Esophagus squamous epithelium (tissue), 5 donors: ENCODE results near the gene DDX3X. TPM values are rescaled to one million over a fixed set of nuclear protein-coding genes. Genes with fewer than 3 reads are reported as not detected.
"Not testable (repeated sequence)": the region's sequence is repeated elsewhere in the genome, so short reads cannot be mapped to it uniquely, and the experiment has no call there.

Source experiments
- DNase-seq: peaks from one replicate; lab custom pipeline; 2025; lab: John Stamatoyannopoulos, UW
- H3K27ac ChIP-seq, 4 donors: fragments of 200-600 bp; sonication (generic); one replicate each; pipeline ENCODE4 v1.5.1; 2016 to 2019; ENCODE audit warnings: mild to moderate bottlenecking in 1 of 4
- H3K27me3 ChIP-seq, 4 donors: fragments of 200-600 bp; sonication (generic); 1 replicate in 3 of 4; 2 replicates in 1 of 4; pipeline versions ENCODE4 v1.5.1 to v1.6.0; 2017 to 2021; ENCODE audit warnings: antibody characterized with exemption in 1 of 4
- H3K36me3 ChIP-seq, 3 donors: fragments of 200-600 bp; sonication (generic); one replicate each; pipeline ENCODE4 v1.5.1; 2016 to 2019
- H3K4me1 ChIP-seq, 3 donors: fragments of 200-600 bp; sonication (generic); one replicate each; pipeline ENCODE4 v1.5.1; 2017 to 2019
- H3K4me3 ChIP-seq, 4 donors: fragments of 200-600 bp; sonication (generic); 1 replicate in 3 of 4; 2 replicates in 1 of 4; pipeline ENCODE4 v1.5.1; 2016 to 2019; ENCODE audit warnings: mild to moderate bottlenecking in 2 of 4, moderate library complexity in 1 of 4
- H3K9me3 ChIP-seq, 3 donors: fragments of 200-600 bp; sonication (generic); one replicate each; pipeline ENCODE4 v1.5.1; 2016 to 2019
- POLR2A ChIP-seq, 4 donors: fragments of 450-650 bp; IDR thresholded peaks; one replicate each; pipeline ENCODE4 v1.6.1; 2017; ENCODE audit warnings: antibody characterized with exemption in 4 of 4, mild to moderate bottlenecking in 4 of 4, moderate library complexity in 3 of 4
- WGBS, 2 donors: methylation state at CpG; one replicate each; pipeline ENCODE4 v1.1.5; 2018; 5-methylcytosine and 5-hydroxymethylcytosine counted together
- intact Hi-C: fragments of 100-400 bp; cut with DNase I; formaldehyde crosslinking; loops from one replicate; pipeline ENCODE4 v1.15.0; 2022
- total RNA-seq, 4 donors: library from RNA; depleted of rRNA; stranded (reverse); fragments of >200 nt; gene quantifications; one replicate each; pipeline ENCODE4 v1.1.0, GENCODE V29; 2016
- TF ChIP-seq, protein P1 (sequence below), 6 experiments: fragments of 450-650 bp in 4 of 6; fragments of 200-600 bp in 2 of 6; sonication (generic) in 2 of 6; IDR thresholded peaks; one replicate each; pipeline ENCODE4 v1.5.1; 2016 to 2019; ENCODE audit warnings: antibody characterized with exemption in 6 of 6, mild to moderate bottlenecking in 4 of 6, moderate library complexity in 4 of 6
- donor health status: DM: yes; HTN: yes; CAD: no.

Gene DDX3X
- total RNA-seq = 100 to 1,000 TPM; 164 to 219 (median 214) TPM

- Histone ChIP-seq H3K4me1 (peaks cover 5 to 36% (median 13%) of the 10 kb centered on the region in 3 donors), H3K27ac (peak within 1 kb of the TSS; percentile 97 to 99 (median 98)), H3K36me3 (peaks cover 0 to 5% (median under 1%) of the 10 kb centered on the region in 3 donors), H3K4me3 (peak within 1 kb of the TSS; percentile 73 to 92 (median 84)), H3K27me3 (no peaks in the 10 kb centered on the region), H3K9me3 (no peaks in the 10 kb centered on the region)
- intact Hi-C loops = no loop called here
- 0 to 6% methylated on average over 30 to 41 of the region's 47 CpGs for WGBS, 2 donors
- peak; percentile 79 for DNase-seq
- TF ChIP-seq POLR2A (IDR thresholded peaks at IDR 0.05) = peak in 3 of 4 donors; percentile 85 to 99 (median 98)
- TF ChIP-seq, protein P1, sequence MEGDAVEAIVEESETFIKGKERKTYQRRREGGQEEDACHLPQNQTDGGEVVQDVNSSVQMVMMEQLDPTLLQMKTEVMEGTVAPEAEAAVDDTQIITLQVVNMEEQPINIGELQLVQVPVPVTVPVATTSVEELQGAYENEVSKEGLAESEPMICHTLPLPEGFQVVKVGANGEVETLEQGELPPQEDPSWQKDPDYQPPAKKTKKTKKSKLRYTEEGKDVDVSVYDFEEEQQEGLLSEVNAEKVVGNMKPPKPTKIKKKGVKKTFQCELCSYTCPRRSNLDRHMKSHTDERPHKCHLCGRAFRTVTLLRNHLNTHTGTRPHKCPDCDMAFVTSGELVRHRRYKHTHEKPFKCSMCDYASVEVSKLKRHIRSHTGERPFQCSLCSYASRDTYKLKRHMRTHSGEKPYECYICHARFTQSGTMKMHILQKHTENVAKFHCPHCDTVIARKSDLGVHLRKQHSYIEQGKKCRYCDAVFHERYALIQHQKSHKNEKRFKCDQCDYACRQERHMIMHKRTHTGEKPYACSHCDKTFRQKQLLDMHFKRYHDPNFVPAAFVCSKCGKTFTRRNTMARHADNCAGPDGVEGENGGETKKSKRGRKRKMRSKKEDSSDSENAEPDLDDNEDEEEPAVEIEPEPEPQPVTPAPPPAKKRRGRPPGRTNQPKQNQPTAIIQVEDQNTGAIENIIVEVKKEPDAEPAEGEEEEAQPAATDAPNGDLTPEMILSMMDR (IDR thresholded peaks at IDR 0.05) = peak in 4 of 6 experiments; percentile 9 to 52 (median 25)
These were observed at the start of gene DDX3X for GRCh38 chrX:41333744-41334362. DDX3X (plus strand) TSS chrX:41334162; CDS start chrX:41334253, 91 bp downstream.

GRCh38 chrX:41285928-41286327 lies 48.0 kb upstream of the DDX3X start:
- DNase-seq, H3K36me3 ChIP-seq, H3K4me1 ChIP-seq, H3K27ac ChIP-seq, H3K27me3 ChIP-seq, H3K9me3 ChIP-seq, H3K4me3 ChIP-seq, intact Hi-C loops: not testable (repeated sequence)
- WGBS, 2 donors = no CpG with 5 or more reads among the region's 21 CpGs

DNA sequence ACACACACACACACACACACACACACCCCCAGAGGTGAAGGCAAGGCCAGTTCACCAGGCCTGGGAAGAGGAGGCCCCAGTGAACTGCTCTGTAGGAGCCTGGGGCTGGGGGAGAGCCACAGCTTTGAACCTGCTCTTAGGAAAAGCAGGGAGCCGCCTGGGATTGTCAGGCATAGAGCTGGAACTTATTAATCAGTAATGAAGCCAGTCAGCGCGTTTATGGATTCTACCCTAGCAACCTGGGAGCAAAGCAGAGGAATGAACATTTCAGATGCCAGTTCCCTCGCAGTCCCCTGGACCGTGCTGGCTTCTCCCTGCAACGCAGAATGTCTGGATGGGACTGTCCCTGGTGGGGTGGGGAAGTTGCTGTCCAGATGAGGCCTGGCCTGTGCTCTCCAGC lies 45.3 kb upstream of the DDX3X start:
- H3K27ac ChIP-seq = no peak overlapping the region
- no peaks in the 10 kb centered on the region for H3K4me1 ChIP-seq
- TF ChIP-seq, protein P1 (IDR thresholded peaks at IDR 0.05) = no peak
- TF ChIP-seq POLR2A (IDR thresholded peaks at IDR 0.05) = no peak
- no peak overlapping the region for H3K4me3 ChIP-seq
- peaks cover 0 to 7% (median 0%) of the 10 kb centered on the region in 3 donors for H3K9me3 ChIP-seq
- no peaks in the 10 kb centered on the region for H3K36me3 ChIP-seq
- H3K27me3 ChIP-seq = no peaks in the 10 kb centered on the region
- DNase-seq = no peak
- intact Hi-C loops = no loop called here
- WGBS, 2 donors = no CpG with 5 or more reads among the region's 6 CpGs

GRCh38 chrX:41289095-41289494 lies 44.9 kb upstream of the DDX3X start:
- H3K4me3 ChIP-seq = no peak overlapping the region
- intact Hi-C loops = no loop called here
- no peaks in the 10 kb centered on the region for H3K4me1 ChIP-seq
- H3K36me3 ChIP-seq = no peaks in the 10 kb centered on the region
- H3K27me3 ChIP-seq = no peaks in the 10 kb centered on the region
- no peak overlapping the region for H3K27ac ChIP-seq
- WGBS, 2 donors = 50 to 73% methylated on average over 1 to 2 of the region's 3 CpGs
- peaks cover 0 to 7% (median 0%) of the 10 kb centered on the region in 3 donors for H3K9me3 ChIP-seq
- DNase-seq = no peak
- no peak for TF ChIP-seq POLR2A (IDR thresholded peaks at IDR 0.05)
- TF ChIP-seq, protein P1 (IDR thresholded peaks at IDR 0.05) = no peak

DNA sequence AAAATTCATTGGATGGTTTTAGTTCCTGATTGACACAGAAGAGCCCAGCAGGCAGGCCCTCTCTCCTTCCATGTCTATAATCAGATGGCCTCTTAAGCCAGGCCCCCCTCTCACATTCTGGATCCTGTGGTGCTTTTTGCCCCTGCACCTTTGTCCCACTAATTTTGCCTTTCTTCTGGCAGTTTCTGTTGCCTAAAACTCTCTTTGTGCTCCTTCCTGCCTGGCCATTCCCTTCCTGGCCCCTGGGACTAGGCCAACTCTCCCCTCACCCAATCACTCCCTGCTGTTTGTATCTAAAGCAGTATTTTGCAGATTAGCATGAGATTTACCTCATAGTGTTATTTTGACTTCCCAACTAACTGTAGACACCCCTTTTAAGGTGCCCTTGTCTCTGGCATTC lies 42.7 kb upstream of the DDX3X start:
- Histone ChIP-seq H3K4me3 (no peak overlapping the region), H3K36me3 (no peaks in the 10 kb centered on the region), H3K4me1 (no peaks in the 10 kb centered on the region), H3K9me3 (peaks cover 0 to 7% (median 0%) of the 10 kb centered on the region in 3 donors), H3K27ac (no peak overlapping the region), H3K27me3 (no peaks in the 10 kb centered on the region)
- intact Hi-C loops = no loop called here
- TF ChIP-seq, protein P1 (IDR thresholded peaks at IDR 0.05) = no peak
- no peak for TF ChIP-seq POLR2A (IDR thresholded peaks at IDR 0.05)
- no peak for DNase-seq
